Thyroid gland (tissue), 4 donors: ENCODE measurements around the gene RTN4RL1.

ENCODE experiments used
- POLR2A ChIP-seq, 2 donors: fragments of 450-650 bp; IDR thresholded peaks; one replicate each; pipeline ENCODE4 v1.6.1; 2017; ENCODE audit warnings: antibody characterized with exemption in 2 of 2, mild to moderate bottlenecking in 2 of 2, moderate library complexity in 1 of 2
- TF ChIP-seq, protein P1 (sequence below), 6 experiments: fragments of 200-600 bp in 3 of 6; fragments of 450-650 bp in 3 of 6; sonication (generic) in 3 of 6; IDR thresholded peaks; one replicate each; pipeline ENCODE4 v1.5.1; 2016 to 2019; ENCODE audit warnings: antibody characterized with exemption in 6 of 6, mild to moderate bottlenecking in 2 of 6, inconsistent platforms in 1 of 6, moderate library complexity in 1 of 6

DNA sequence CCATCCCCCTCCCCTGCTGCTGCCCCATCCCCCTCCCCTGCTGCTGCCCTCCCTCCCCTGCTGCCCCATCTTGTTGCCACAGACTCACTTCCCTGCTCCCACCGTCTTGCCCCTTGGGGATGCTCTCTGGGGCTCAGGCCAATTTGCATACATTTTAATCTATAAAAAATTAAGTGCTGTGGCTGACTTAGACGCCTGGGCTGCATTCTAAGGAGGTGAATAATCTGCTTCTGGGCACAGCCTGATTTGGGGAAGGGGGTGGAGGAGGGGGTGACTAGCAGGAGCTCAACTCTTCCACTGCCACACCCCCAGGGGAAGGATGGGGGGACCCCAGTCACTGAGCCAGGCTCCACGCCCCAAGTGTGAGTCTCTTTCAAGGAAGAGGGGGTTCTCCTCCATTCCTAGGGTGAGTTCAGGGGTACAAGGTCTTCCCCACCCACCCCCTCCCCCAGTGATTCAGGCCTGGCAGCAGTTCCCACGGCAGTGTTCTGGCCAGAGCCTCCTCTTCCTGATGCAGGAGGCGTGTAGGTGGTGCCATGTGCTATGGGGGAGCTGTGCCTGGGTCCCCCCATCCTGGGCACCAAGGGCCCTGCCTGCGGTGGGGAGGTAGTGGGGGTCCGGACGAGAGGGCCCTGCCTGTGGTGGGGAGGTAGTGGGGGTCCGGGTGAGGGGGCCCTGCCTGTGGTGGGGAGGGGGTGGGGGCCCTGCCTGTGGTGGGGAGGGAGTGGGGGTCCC is 9.8 kb upstream of the RTN4RL1 start:
- TF ChIP-seq, protein P1, sequence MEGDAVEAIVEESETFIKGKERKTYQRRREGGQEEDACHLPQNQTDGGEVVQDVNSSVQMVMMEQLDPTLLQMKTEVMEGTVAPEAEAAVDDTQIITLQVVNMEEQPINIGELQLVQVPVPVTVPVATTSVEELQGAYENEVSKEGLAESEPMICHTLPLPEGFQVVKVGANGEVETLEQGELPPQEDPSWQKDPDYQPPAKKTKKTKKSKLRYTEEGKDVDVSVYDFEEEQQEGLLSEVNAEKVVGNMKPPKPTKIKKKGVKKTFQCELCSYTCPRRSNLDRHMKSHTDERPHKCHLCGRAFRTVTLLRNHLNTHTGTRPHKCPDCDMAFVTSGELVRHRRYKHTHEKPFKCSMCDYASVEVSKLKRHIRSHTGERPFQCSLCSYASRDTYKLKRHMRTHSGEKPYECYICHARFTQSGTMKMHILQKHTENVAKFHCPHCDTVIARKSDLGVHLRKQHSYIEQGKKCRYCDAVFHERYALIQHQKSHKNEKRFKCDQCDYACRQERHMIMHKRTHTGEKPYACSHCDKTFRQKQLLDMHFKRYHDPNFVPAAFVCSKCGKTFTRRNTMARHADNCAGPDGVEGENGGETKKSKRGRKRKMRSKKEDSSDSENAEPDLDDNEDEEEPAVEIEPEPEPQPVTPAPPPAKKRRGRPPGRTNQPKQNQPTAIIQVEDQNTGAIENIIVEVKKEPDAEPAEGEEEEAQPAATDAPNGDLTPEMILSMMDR (IDR thresholded peaks at IDR 0.05) = no peak
- TF ChIP-seq POLR2A (IDR thresholded peaks at IDR 0.05) = no peak
